PC-3 (cell line): ENCODE measurements around the gene KLK10. TPM values are rescaled to one million over a fixed set of nuclear protein-coding genes. Genes with fewer than 3 reads are reported as not detected.
"Not testable (repeated sequence)": the region's sequence is repeated elsewhere in the genome, so short reads cannot be mapped to it uniquely, and the experiment has no call there.

Experiments used
- ATAC-seq: fragments of 200-7000 bp; cut with Tn5 transposase; 2 replicates; pipeline ENCODE4 v1.9.1; 2020; ENCODE audit warnings: mild to moderate bottlenecking, moderate library complexity
- BruUV-seq: library from RNA; stranded (reverse); fragments of 400-500 nt; replicated peaks from 2 replicates; lab custom pipeline; 2021; lab: Mats Ljungman, UMichigan
- CTCF ChIA-PET: fragments of 300-600 bp; sonication (Branson Sonifier 250); formaldehyde crosslinking; loops from one replicate; lab custom pipeline; 2022; ENCODE audit warnings: antibody characterized with exemption; lab: Charles Lee
- POLR2A ChIA-PET: fragments of 300-600 bp; sonication (Branson Sonifier 250); formaldehyde crosslinking; loops from one replicate; lab custom pipeline; 2022; ENCODE audit warnings: antibody characterized with exemption; ENCODE audit not compliant: unreplicated experiment; lab: Charles Lee
- DNase-seq: peaks from one replicate; pipeline ENCODE4 v3.0.0-alpha.2; 2015
- H2AFZ ChIP-seq: fragments of 300-600 bp; sonication (generic); 2 replicates; pipeline ENCODE4 v1.6.0; 2016; ENCODE audit warnings: antibody characterized with exemption, low read length
- H3F3A ChIP-seq: fragments of 300-600 bp; sonication (generic); one replicate; pipeline ENCODE4 v1.6.0; 2017; ENCODE audit warnings: antibody characterized with exemption, low read length, control low read depth, mild to moderate bottlenecking; ENCODE audit not compliant: unreplicated experiment
- H3K27ac ChIP-seq: fragments of 300-600 bp; sonication (generic); 2 replicates; pipeline ENCODE4 v1.5.1; 2016; ENCODE audit warnings: mild to moderate bottlenecking, low read length
- H3K27me3 ChIP-seq: fragments of 300-600 bp; sonication (generic); 2 replicates; pipeline ENCODE4 v1.6.1; 2016; ENCODE audit warnings: low read length, mixed read lengths
- H3K36me3 ChIP-seq: fragments of 300-600 bp; sonication (generic); 2 replicates; pipeline ENCODE4 v1.6.1; 2016; ENCODE audit warnings: low read depth, mixed run types, low read length, mixed read lengths
- H3K4me1 ChIP-seq: fragments of 300-600 bp; sonication (generic); 2 replicates; pipeline ENCODE4 v1.5.1; 2016; ENCODE audit warnings: low read length; ENCODE audit not compliant: insufficient read depth
- H3K4me2 ChIP-seq: fragments of 300-600 bp; sonication (generic); 2 replicates; pipeline ENCODE4 v1.6.0; 2016; ENCODE audit warnings: low read length
- H3K4me3 ChIP-seq: fragments of 300-600 bp; sonication (generic); 2 replicates; pipeline ENCODE4 v1.5.1; 2016; ENCODE audit warnings: mild to moderate bottlenecking, low read length, mixed read lengths
- H3K79me2 ChIP-seq: fragments of 300-600 bp; sonication (generic); 2 replicates; pipeline ENCODE4 v1.6.1; 2017; ENCODE audit warnings: low read length, mixed read lengths
- H3K9ac ChIP-seq: fragments of 300-600 bp; sonication (generic); 2 replicates; pipeline ENCODE4 v1.6.0; 2016; ENCODE audit warnings: mild to moderate bottlenecking, low read length
- H3K9me2 ChIP-seq: fragments of 300-600 bp; sonication (generic); replicated peaks from 2 replicates; pipeline ENCODE4 v1.6.1; 2016; ENCODE audit warnings: mixed run types, low read length, mixed read lengths
- H3K9me3 ChIP-seq: fragments of 300-600 bp; sonication (generic); 2 replicates; pipeline ENCODE4 v1.6.1; 2016; ENCODE audit warnings: low read length, mixed read lengths
- H4K20me1 ChIP-seq: fragments of 300-600 bp; sonication (generic); 2 replicates; pipeline ENCODE4 v1.6.1; 2016; ENCODE audit warnings: low read length, mixed read lengths
- EZH2 ChIP-seq: fragments of 300-600 bp; sonication (generic); IDR thresholded peaks from one replicate; pipeline ENCODE4 v1.6.1; 2017; ENCODE audit warnings: antibody characterized with exemption, mild to moderate bottlenecking, low read length; ENCODE audit not compliant: unreplicated experiment
- EZH2phosphoT487 ChIP-seq: fragments of 300-600 bp; sonication (generic); IDR thresholded peaks from 2 replicates; pipeline ENCODE4 v1.6.1; 2018; ENCODE audit warnings: mild to moderate bottlenecking, antibody characterized with exemption, low read length, borderline replicate concordance
- intact Hi-C: fragments of 100-400 bp; cut with micrococcal nuclease; formaldehyde crosslinking; loops from 2 replicates; pipeline ENCODE4 v1.9.0; 2023
- total RNA-seq: library from RNA; depleted of rRNA; stranded (reverse); fragments of >200 nt; gene quantifications from 2 replicates; pipeline ENCODE4 v1.2.3, GENCODE V29; 2014
- TF ChIP-seq, protein P1 (sequence below): fragments of 300-600 bp; sonication (generic); conservative IDR thresholded peaks from 2 replicates; pipeline ENCODE4 v1.5.1; 2017; ENCODE audit warnings: antibody characterized with exemption, low read depth, mild to moderate bottlenecking, low read length

The KLK10 gene
- total RNA-seq, 1 experiment from 2014 or later, result 1.2 TPM

DNA sequence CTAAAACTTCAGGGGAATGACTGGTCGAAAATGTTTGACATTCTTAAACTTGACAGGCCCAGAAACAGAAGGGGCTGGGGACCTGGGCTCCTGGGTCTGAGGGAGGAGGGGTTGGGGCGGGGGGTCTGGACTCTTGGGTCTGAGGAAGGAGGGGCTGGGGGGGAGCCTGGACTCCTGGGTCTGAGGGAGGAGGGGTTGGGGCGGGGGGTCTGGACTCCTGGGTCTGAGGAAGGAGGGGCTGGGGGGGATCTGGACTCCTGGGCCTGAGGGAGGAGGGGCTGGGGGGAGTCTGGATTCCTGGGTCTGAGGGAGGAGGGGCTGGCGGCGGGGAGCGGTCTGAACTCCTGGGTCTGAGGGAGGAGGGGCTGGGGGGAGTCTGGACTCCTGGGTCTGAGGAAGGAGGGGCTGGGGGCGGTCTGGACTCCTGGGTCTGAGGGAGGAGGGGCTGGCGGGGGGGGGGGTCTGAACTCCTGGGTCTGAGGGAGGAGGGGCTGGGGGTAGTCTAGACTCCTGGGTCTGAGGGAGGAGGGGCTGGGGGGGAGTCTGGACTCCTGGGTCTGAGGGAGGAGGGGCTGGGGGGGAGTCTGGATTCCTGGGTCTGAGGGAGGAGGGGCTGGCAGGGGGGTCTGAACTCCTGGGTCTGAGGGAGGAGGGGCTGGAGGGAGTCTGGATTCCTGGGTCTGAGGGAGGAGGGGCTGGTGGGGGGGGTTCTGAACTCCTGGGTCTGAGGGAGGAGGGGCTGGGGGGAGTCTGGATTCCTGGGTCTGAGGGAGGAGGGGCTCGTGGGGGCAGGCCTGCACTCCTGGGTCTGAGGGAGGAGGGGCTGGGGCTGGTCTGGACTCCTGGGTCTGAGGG lies 44.6 kb downstream of the KLK10 start:
- no TSS peak for BruUV-seq
- Histone ChIP-seq H3F3A (peaks cover 8% of the 10 kb centered on the region), H3K4me3 (no peak overlapping the region), H3K4me1 (peaks cover 60% of the 10 kb centered on the region), H3K27ac (peak overlapping the region; percentile 55; the same call in 1 of the 2 replicates), H3K27me3 (no peaks in the 10 kb centered on the region), H2AFZ (no peak overlapping the region), H4K20me1 (no peaks in the 10 kb centered on the region), H3K9me2 (no peaks in the 10 kb centered on the region), H3K36me3 (no peaks in the 10 kb centered on the region), H3K9ac (no peak overlapping the region), H3K4me2 (0 out of 2 replicates have a peak overlapping the region, but pooled peaks have one; percentile 23), H3K9me3 (no peaks in the 10 kb centered on the region), H3K79me2 (no peaks in the 10 kb centered on the region)
- CTCF ChIA-PET, result no interaction called here
- ATAC-seq, result no peak
- DNase-seq, result no peak
- intact Hi-C loops, result no loop called here
- TF ChIP-seq, protein P1, sequence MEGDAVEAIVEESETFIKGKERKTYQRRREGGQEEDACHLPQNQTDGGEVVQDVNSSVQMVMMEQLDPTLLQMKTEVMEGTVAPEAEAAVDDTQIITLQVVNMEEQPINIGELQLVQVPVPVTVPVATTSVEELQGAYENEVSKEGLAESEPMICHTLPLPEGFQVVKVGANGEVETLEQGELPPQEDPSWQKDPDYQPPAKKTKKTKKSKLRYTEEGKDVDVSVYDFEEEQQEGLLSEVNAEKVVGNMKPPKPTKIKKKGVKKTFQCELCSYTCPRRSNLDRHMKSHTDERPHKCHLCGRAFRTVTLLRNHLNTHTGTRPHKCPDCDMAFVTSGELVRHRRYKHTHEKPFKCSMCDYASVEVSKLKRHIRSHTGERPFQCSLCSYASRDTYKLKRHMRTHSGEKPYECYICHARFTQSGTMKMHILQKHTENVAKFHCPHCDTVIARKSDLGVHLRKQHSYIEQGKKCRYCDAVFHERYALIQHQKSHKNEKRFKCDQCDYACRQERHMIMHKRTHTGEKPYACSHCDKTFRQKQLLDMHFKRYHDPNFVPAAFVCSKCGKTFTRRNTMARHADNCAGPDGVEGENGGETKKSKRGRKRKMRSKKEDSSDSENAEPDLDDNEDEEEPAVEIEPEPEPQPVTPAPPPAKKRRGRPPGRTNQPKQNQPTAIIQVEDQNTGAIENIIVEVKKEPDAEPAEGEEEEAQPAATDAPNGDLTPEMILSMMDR, result no peak
- TF ChIP-seq EZH2phosphoT487 (no peak), EZH2 (no peak)
- POLR2A ChIA-PET, result interaction anchor here (0.5 to 0.6 kb wide), 2 partner anchors 171 to 1135 kb away, joined by 3 to 8 read pairs; no protein-coding TSS in a partner anchor

DNA sequence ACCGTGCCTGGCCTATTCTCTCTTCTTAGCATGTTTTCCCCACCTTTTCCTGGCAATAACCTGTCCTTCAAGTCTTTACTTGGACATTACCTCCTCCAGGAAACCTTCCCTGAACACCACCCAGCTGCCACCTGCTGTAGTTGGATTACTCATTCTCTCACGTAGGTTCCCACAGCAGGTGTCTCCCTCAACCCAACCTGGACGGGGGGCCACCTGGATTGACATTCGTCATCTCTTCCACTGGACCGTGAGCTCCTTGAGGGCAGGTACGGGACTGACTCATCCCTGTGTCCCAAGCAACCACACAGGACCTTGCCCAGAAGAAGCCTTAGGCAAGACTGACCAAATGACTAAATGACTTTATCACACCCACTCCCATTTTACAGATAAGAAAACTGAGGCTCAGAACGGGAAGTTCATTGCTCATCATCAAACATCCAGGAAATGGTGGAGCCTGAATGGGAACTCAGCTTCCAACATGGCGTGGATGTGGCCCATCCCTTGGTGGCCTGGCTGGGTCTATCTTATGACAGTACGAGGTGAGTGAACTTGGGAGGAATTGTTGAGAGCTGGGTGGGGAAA lies 46.6 kb downstream of the KLK10 start:
- BruUV-seq, result no TSS peak
- ChIA-PET POLR2A (interaction anchor here (0.6 kb wide), 1 partner anchor 42 kb away, joined by 3 read pairs; no protein-coding TSS in a partner anchor), CTCF (interaction anchor here (0.8 kb wide), 1 partner anchor 48 kb away, joined by 3 read pairs; no protein-coding TSS in a partner anchor)
- Histone ChIP-seq H2AFZ (no peak overlapping the region), H3F3A (peaks cover 8% of the 10 kb centered on the region), H3K4me2 (no peak overlapping the region), H3K36me3 (no peaks in the 10 kb centered on the region), H4K20me1 (no peaks in the 10 kb centered on the region), H3K4me1 (peaks cover 62% of the 10 kb centered on the region), H3K27me3 (no peaks in the 10 kb centered on the region), H3K9me3 (no peaks in the 10 kb centered on the region), H3K27ac (peak overlapping the region; percentile 55), H3K9ac (no peak overlapping the region), H3K9me2 (no peaks in the 10 kb centered on the region), H3K4me3 (no peak overlapping the region), H3K79me2 (peaks cover 3% of the 10 kb centered on the region; the same call in 1 of the 2 replicates)
- DNase-seq, result peak; percentile 94
- TF ChIP-seq, protein P1, result no peak
- peak; percentile 30; the same call in 1 of the 2 replicates for TF ChIP-seq EZH2phosphoT487
- intact Hi-C loops, result no loop called here
- no peak for ATAC-seq

DNA sequence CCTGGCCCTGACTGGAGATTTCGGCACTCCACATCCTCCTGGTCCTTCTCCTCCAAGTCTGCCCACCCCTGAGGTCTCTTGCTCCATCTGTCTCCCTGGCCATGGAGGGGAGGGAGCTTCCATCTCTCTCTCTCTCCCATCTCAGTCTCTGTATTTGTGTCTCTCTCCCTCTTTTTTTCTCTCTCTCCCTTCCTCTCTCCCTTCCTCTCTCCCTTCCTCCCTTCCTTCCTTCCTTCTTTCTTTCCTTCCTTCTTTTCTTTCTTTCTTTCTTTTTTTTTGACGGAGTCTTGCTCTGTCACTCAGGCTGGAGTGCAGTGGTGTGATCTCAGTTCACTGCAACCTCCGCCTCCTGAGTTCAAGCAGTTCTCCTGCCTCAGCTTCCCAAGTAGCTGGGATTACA lies 49.7 kb downstream of the KLK10 start:
- intact Hi-C loops, result not testable (repeated sequence)

More for the DNA sequence above, 49.7 kb downstream of the KLK10 start:
- BruUV-seq, H3K79me2 ChIP-seq, H3K27me3 ChIP-seq, ATAC-seq, CTCF ChIA-PET, POLR2A ChIA-PET, DNase-seq, H3K4me3 ChIP-seq, H4K20me1 ChIP-seq, H3K9me2 ChIP-seq, H3F3A ChIP-seq, H3K36me3 ChIP-seq, H3K9me3 ChIP-seq: not testable (repeated sequence)
- peak overlapping the region; percentile 70 for H3K27ac ChIP-seq
- H3K4me2 ChIP-seq, result peak overlapping the region; percentile 71
- H3K4me1 ChIP-seq, result peaks cover 75% of the 10 kb centered on the region
- H2AFZ ChIP-seq, result peak overlapping the region; percentile 30; the same call in 1 of the 2 replicates
- H3K9ac ChIP-seq, result peak overlapping the region; percentile 15
